ENCODE results near the gene RPS6KA5.

Gene RPS6KA5

GRCh38 chr14:91047174-91047753, 13.2 kb downstream of the RPS6KA5 start:
- TF ChIP-seq CTCF (IDR thresholded peaks at IDR 0.05; ENCODE audit: control extremely low read depth, extremely low read depth, low read depth, missing control alignments), result no peak
- ChIA-PET POLR2A (no interaction called here), CTCF (interaction anchor here (1.1 to 5.8 kb wide), 5 partner anchors 8 to 34 kb away, joined by 3 to 31 read pairs (median 5); partner anchors contain the start of gene RPS6KA5)
- no peak for DNase-seq (ENCODE audit: extremely low spot score)

GRCh38 chr14:91046488-91047072, 13.9 kb downstream of the RPS6KA5 start:
- ChIA-PET CTCF (interaction anchor here (1.2 to 5.8 kb wide), 3 partner anchors 11 to 34 kb away, joined by 3 to 31 read pairs (median 5); partner anchors contain the start of gene RPS6KA5), POLR2A (no interaction called here)
- DNase-seq (ENCODE audit: extremely low spot score), result no peak
- TF ChIP-seq CTCF (IDR thresholded peaks at IDR 0.05; ENCODE audit: control extremely low read depth, extremely low read depth, low read depth, missing control alignments), result no peak

GRCh38 chr14:91041450-91041849, 19.0 kb downstream of the RPS6KA5 start:
- ChIA-PET CTCF (interaction anchor here (0.8 to 3.9 kb wide), 5 partner anchors 11 to 37 kb away, joined by 3 to 13 read pairs (median 4); partner anchors contain the start of gene RPS6KA5), POLR2A (no interaction called here)
- DNase-seq (ENCODE audit: extremely low spot score), result no peak
- TF ChIP-seq CTCF (IDR thresholded peaks at IDR 0.05; ENCODE audit: control extremely low read depth, extremely low read depth, low read depth, missing control alignments), result no peak

GRCh38 chr14:91040545-91040944, 19.9 kb downstream of the RPS6KA5 start:
- CTCF ChIA-PET, result interaction anchor here (1.2 to 3.9 kb wide), 3 partner anchors 10 to 15 kb away, joined by 3 to 13 read pairs (median 8); no protein-coding TSS in a partner anchor
- POLR2A ChIA-PET, result no interaction called here

GRCh38 chr14:91038439-91038838, 22.0 kb downstream of the RPS6KA5 start:
- no peak for TF ChIP-seq CTCF (IDR thresholded peaks at IDR 0.05; ENCODE audit: control extremely low read depth, extremely low read depth, low read depth, missing control alignments)
- DNase-seq (ENCODE audit: extremely low spot score), result no peak
- ChIA-PET POLR2A (no interaction called here), CTCF (interaction anchor here (1.2 to 3.9 kb wide), 4 partner anchors 8 to 20 kb away, joined by 3 to 13 read pairs (median 8); no protein-coding TSS in a partner anchor)

More at GRCh38 chr14:91040545-91040944, 19.9 kb downstream of the RPS6KA5 start:
- no peak for DNase-seq (ENCODE audit: extremely low spot score)
- no peak for TF ChIP-seq CTCF (IDR thresholded peaks at IDR 0.05; ENCODE audit: control extremely low read depth, extremely low read depth, low read depth, missing control alignments)

GRCh38 chr14:91036741-91037469, 23.5 kb downstream of the RPS6KA5 start:
- TF ChIP-seq CTCF (IDR thresholded peaks at IDR 0.05; ENCODE audit: control extremely low read depth, extremely low read depth, low read depth, missing control alignments), result no peak
- ChIA-PET POLR2A (no interaction called here), CTCF (interaction anchor here (0.7 to 1.7 kb wide), 8 partner anchors 9 to 138 kb away, joined by 3 to 7 read pairs (median 3); no protein-coding TSS in a partner anchor)
- DNase-seq (ENCODE audit: extremely low spot score), result no peak
